H1 (cell line): ENCODE measurements around the gene TRABD2A. TPM values are rescaled to one million over a fixed set of nuclear protein-coding genes. Genes with fewer than 3 reads are reported as not detected.

Experiments used
- CTCF ChIA-PET: fragments of 300-600 bp; sonication (Branson Sonifier 250); formaldehyde crosslinking; loops from one replicate; lab custom pipeline; 2021; ENCODE audit not compliant: partially characterized antibody; lab: Charles Lee
- POLR2A ChIA-PET: fragments of 300-600 bp; sonication (Branson Sonifier 250); formaldehyde crosslinking; loops from one replicate; lab custom pipeline; 2021; ENCODE audit warnings: inconsistent platforms; ENCODE audit not compliant: partially characterized antibody; lab: Charles Lee
- DNase-seq, 2 experiments: peaks; one replicate each; pipeline versions ENCODE4 v3.0.0 to v3.0.0-alpha.2; 2010 to 2022; ENCODE audit warnings: low spot score in 2 of 2, low read depth in 1 of 2, mixed read lengths in 1 of 2
- FAIRE-seq: peaks from 2 replicates; lab custom pipeline; 2011; peaks lifted over from hg19 to GRCh38; lab: Jason Lieb, UNC
- H2AFZ ChIP-seq: 2 replicates; pipeline ENCODE4 v1.8.1; 2012; ENCODE audit warnings: low read length, inconsistent platforms
- H2AK5ac ChIP-seq: 2 replicates; pipeline ENCODE4 v1.6.1; 2013; ENCODE audit warnings: low read depth, low read length
- H2BK120ac ChIP-seq: replicated peaks from 2 replicates; pipeline ENCODE3; 2013; ENCODE audit warnings: low read depth, low read length, inconsistent platforms
- H2BK12ac ChIP-seq: 2 replicates; pipeline ENCODE4 v1.6.1; 2013; ENCODE audit warnings: low read depth, low read length
- H2BK15ac ChIP-seq: 2 replicates; pipeline ENCODE4 v1.6.1; 2013; ENCODE audit warnings: low read length
- H2BK20ac ChIP-seq: 2 replicates; pipeline ENCODE4 v1.6.1; 2013; ENCODE audit warnings: low read length
- H2BK5ac ChIP-seq: 2 replicates; pipeline ENCODE4 v1.6.1; 2013; ENCODE audit warnings: low read depth, low read length
- H3K14ac ChIP-seq: 2 replicates; pipeline ENCODE4 v1.6.1; 2013; ENCODE audit warnings: inconsistent platforms; ENCODE audit not compliant: insufficient read length
- H3K18ac ChIP-seq: 2 replicates; pipeline ENCODE4 v1.6.1; 2013; ENCODE audit warnings: low read length; ENCODE audit errors: extremely low read depth
- H3K23ac ChIP-seq: 2 replicates; pipeline ENCODE4 v1.6.1; 2013; ENCODE audit warnings: inconsistent platforms; ENCODE audit not compliant: insufficient read length
- H3K23me2 ChIP-seq: 2 replicates; pipeline ENCODE4 v1.6.1; 2013; ENCODE audit warnings: low read depth, low read length
- H3K27ac ChIP-seq: 2 replicates; pipeline ENCODE4 v1.6.1; 2011; ENCODE audit warnings: low read depth, low read length, inconsistent platforms
- H3K27me3 ChIP-seq, 4 experiments: replicated peaks in 1 of 4; 1 replicate in 1 of 4; 2 replicates in 3 of 4; pipeline versions ENCODE4 v1.6.1 to v1.8.1; 2011 to 2013; ENCODE audit warnings: low read length in 3 of 4, mild to moderate bottlenecking in 3 of 4, inconsistent platforms in 2 of 4, mixed read lengths in 2 of 4, moderate library complexity in 1 of 4; ENCODE audit not compliant: control insufficient read depth in 3 of 4, insufficient read depth in 3 of 4; ENCODE audit errors: extremely low read depth in 1 of 4
- H3K36me3 ChIP-seq, 4 experiments: 2 replicates each; pipeline versions ENCODE4 v1.6.1 to v1.8.1; 2011 to 2013; ENCODE audit warnings: mild to moderate bottlenecking in 4 of 4, low read length in 3 of 4, moderate library complexity in 2 of 4, control low read depth in 1 of 4, inconsistent platforms in 1 of 4; ENCODE audit not compliant: insufficient read depth in 4 of 4, control insufficient read depth in 2 of 4
- H3K4ac ChIP-seq: replicated peaks from 2 replicates; pipeline ENCODE3; 2013; ENCODE audit warnings: low read length, low read depth, mixed read lengths, inconsistent platforms; ENCODE audit not compliant: insufficient read length
- H3K4me1 ChIP-seq, 4 experiments: replicated peaks in 1 of 4; 1 replicate in 1 of 4; 2 replicates in 3 of 4; pipeline versions ENCODE4 v1.6.1 to v1.8.1; 2011 to 2013; ENCODE audit warnings: low read length in 3 of 4, inconsistent platforms in 2 of 4, mixed read lengths in 1 of 4; ENCODE audit not compliant: insufficient read depth in 4 of 4, control insufficient read depth in 3 of 4
- H3K4me2 ChIP-seq, 2 experiments: 2 replicates each; pipeline versions ENCODE4 v1.6.1 to v1.8.1; 2011 to 2013; ENCODE audit warnings: low read depth in 2 of 2, low read length in 2 of 2, control low read depth in 1 of 2, inconsistent platforms in 1 of 2, mild to moderate bottlenecking in 1 of 2; ENCODE audit not compliant: insufficient read depth in 1 of 2
- H3K4me3 ChIP-seq, 4 experiments: fragments of 200-600, 300-600 bp in 1 of 4; sonication (generic), shearing (Covaris generic), sonication (Bioruptor Twin) in 1 of 4; 2 replicates each; pipeline versions ENCODE4 v1.5.1 to v1.8.1; 2011 to 2016; ENCODE audit warnings: low read length in 4 of 4, low read depth in 3 of 4, control low read depth in 2 of 4, inconsistent platforms in 2 of 4, mild to moderate bottlenecking in 2 of 4, mixed read lengths in 1 of 4, moderate library complexity in 1 of 4; ENCODE audit not compliant: insufficient read depth in 2 of 4; ENCODE audit errors: extremely low read depth in 1 of 4
- H3K56ac ChIP-seq: replicated peaks from 2 replicates; pipeline ENCODE3; 2013; ENCODE audit warnings: low read depth, mild to moderate bottlenecking, mixed read lengths, low read length, inconsistent platforms; ENCODE audit not compliant: insufficient read length
- H3K79me1 ChIP-seq: 2 replicates; pipeline ENCODE4 v1.6.1; 2013; ENCODE audit warnings: low read depth, low read length, control low read depth
- H3K79me2 ChIP-seq, 2 experiments: 2 replicates each; pipeline versions ENCODE4 v1.6.1 to v1.8.1; 2012 to 2013; ENCODE audit warnings: low read length in 2 of 2, mild to moderate bottlenecking in 2 of 2, inconsistent platforms in 1 of 2; ENCODE audit not compliant: insufficient read depth in 2 of 2, control insufficient read depth in 1 of 2
- H3K9ac ChIP-seq, 4 experiments: replicated peaks in 1 of 4; 1 replicate in 1 of 4; 2 replicates in 3 of 4; pipeline versions ENCODE4 v1.6.1 to v1.8.1; 2011 to 2013; ENCODE audit warnings: low read depth in 3 of 4, low read length in 3 of 4, control low read depth in 2 of 4, mild to moderate bottlenecking in 2 of 4, moderate library complexity in 2 of 4, inconsistent platforms in 1 of 4; ENCODE audit errors: extremely low read depth in 1 of 4
- H3K9me3 ChIP-seq, 2 experiments: 2 replicates each; pipeline versions ENCODE4 v1.6.1 to v1.8.1; 2012 to 2013; ENCODE audit warnings: mild to moderate bottlenecking in 2 of 2, moderate library complexity in 2 of 2, control low read depth in 1 of 2, inconsistent platforms in 1 of 2, low read depth in 1 of 2, low read length in 1 of 2, mixed read lengths in 1 of 2; ENCODE audit not compliant: insufficient read depth in 2 of 2
- H4K20me1 ChIP-seq, 2 experiments: replicated peaks in 1 of 2; 2 replicates each; pipeline versions ENCODE3 to v1.8.1; 2011 to 2013; ENCODE audit warnings: inconsistent platforms in 2 of 2, low read length in 2 of 2, mild to moderate bottlenecking in 1 of 2; ENCODE audit not compliant: insufficient read depth in 2 of 2, control insufficient read depth in 1 of 2
- H4K5ac ChIP-seq: 2 replicates; pipeline ENCODE4 v1.6.1; 2013; ENCODE audit warnings: low read length, low read depth, mixed read lengths, inconsistent platforms; ENCODE audit not compliant: insufficient read length
- H4K8ac ChIP-seq: 2 replicates; pipeline ENCODE4 v1.8.0; 2013; ENCODE audit warnings: mild to moderate bottlenecking, moderate library complexity, low read length, inconsistent platforms; ENCODE audit not compliant: insufficient read depth; ENCODE audit errors: extremely low read depth
- H4K91ac ChIP-seq: replicated peaks from 2 replicates; pipeline ENCODE3; 2013; ENCODE audit warnings: low read length, mixed read lengths, inconsistent platforms; ENCODE audit not compliant: insufficient read length
- BCL11A ChIP-seq, 2 experiments: IDR thresholded peaks; one replicate each; pipeline ENCODE4 v1.6.1; 2011; ENCODE audit warnings: low read depth in 2 of 2, low read length in 2 of 2, mild to moderate bottlenecking in 2 of 2
- CBX8 ChIP-seq: fragments of 300-800, 300-1000 bp; sonication (generic); IDR thresholded peaks from 2 replicates; pipeline ENCODE4 v1.7.1; 2016; ENCODE audit warnings: low read depth, low read length, borderline replicate concordance
- CTBP2 ChIP-seq: IDR thresholded peaks from 2 replicates; pipeline ENCODE4 v1.7.0; 2011; ENCODE audit warnings: borderline replicate concordance, mild to moderate bottlenecking, moderate library complexity, mixed read lengths, low read length; ENCODE audit not compliant: insufficient read depth, insufficient read length
- EGR1 ChIP-seq: IDR thresholded peaks from 2 replicates; pipeline ENCODE4 v1.6.1; 2011; ENCODE audit warnings: low read depth, low read length, borderline replicate concordance
- KDM1A ChIP-seq: fragments of 200-600, 300-600 bp; sonication (generic); IDR thresholded peaks from 2 replicates; pipeline ENCODE4 v1.7.1; 2016; ENCODE audit warnings: mild to moderate bottlenecking, low read length, borderline replicate concordance
- KDM4A ChIP-seq: IDR thresholded peaks from one replicate; pipeline ENCODE4 v1.7.1; 2012; ENCODE audit warnings: low read depth, mild to moderate bottlenecking, moderate library complexity, low read length, inconsistent platforms; ENCODE audit not compliant: severe bottlenecking
- POLR2AphosphoS5 ChIP-seq: IDR thresholded peaks from 2 replicates; pipeline ENCODE4 v1.6.1; 2011; ENCODE audit warnings: low read depth, low read length
- RFX5 ChIP-seq: IDR thresholded peaks from 2 replicates; pipeline ENCODE4 v1.6.1; 2011; ENCODE audit warnings: low read depth, low read length, improper control_type of control experiment, borderline replicate concordance
- SP2 ChIP-seq: IDR thresholded peaks from 2 replicates; pipeline ENCODE4 v1.6.1; 2012; ENCODE audit warnings: mild to moderate bottlenecking, low read length, inconsistent platforms
- SP4 ChIP-seq: IDR thresholded peaks from 2 replicates; pipeline ENCODE4 v1.6.1; 2012; ENCODE audit warnings: low read length, inconsistent platforms
- TAF7 ChIP-seq: optimal IDR thresholded peaks from 2 replicates; pipeline ENCODE3; 2011; ENCODE audit warnings: low read depth, mild to moderate bottlenecking, inconsistent platforms, low read length, moderate library complexity, borderline replicate concordance
- WGBS, 2 experiments: shearing (Covaris generic) in 1 of 2; methylation state at CpG; one replicate each; pipeline versions ENCODE4 v1.1.6 to v1.1.7; 2013 to 2015; ENCODE audit warnings: low lambda C conversion rate in 2 of 2, mixed read lengths in 2 of 2, inconsistent platforms in 1 of 2, low coverage in 1 of 2, missing lambda C conversion rate in 1 of 2; ENCODE audit not compliant: insufficient replicate concordance in 2 of 2, insufficient coverage in 1 of 2, insufficient read length in 1 of 2; ENCODE audit errors: extremely low coverage in 1 of 2, missing lambda C conversion rate in 1 of 2; 5-methylcytosine and 5-hydroxymethylcytosine counted together
- polyA plus RNA-seq, 7 experiments: library from polyadenylated mRNA; depleted of rRNA in 3 of 7; stranded (reverse) in 5 of 7; unstranded in 2 of 7; fragments of >200 nt in 5 of 7; fragments of 200-250 nt in 2 of 7; gene quantifications; 1 replicate in 5 of 7; 2 replicates in 1 of 7; 4 replicates in 1 of 7; pipeline versions ENCODE4 v1.2.1 to v1.2.3, GENCODE V29; 2011 to 2013; ENCODE audit warnings: missing spikeins in 2 of 7, mixed read lengths in 2 of 7
- total RNA-seq: library from RNA; stranded (reverse); fragmentation: NEBNext Ultra II Directional; extraction: Animal tissue kit (Norgen Biotek cat#: 25700); gene quantifications from 2 replicates; pipeline ENCODE4 v1.2.1, GENCODE V29; 2021
- TF ChIP-seq, protein P1 (sequence below): IDR thresholded peaks from 2 replicates; pipeline ENCODE4 v1.6.1; 2011; ENCODE audit warnings: low read depth, mild to moderate bottlenecking, low read length; ENCODE audit not compliant: insufficient read depth
- TF ChIP-seq, protein P2 (sequence below): IDR thresholded peaks from 2 replicates; pipeline ENCODE4 v1.6.1; 2011; ENCODE audit warnings: low read length, improper control_type of control experiment

Gene TRABD2A
- total and polyA plus RNA-seq, 2 of the 8 experiments (the other 6 are each of a cell fraction or from before 2014, with no cell fraction given): 17.3 to 18.6 TPM

- Histone ChIP-seq H2AFZ (no peak overlapping the region), H3K4me3 (no peak overlapping the region), H3K9me3 (no peaks in the 10 kb centered on the region), H3K27me3 (peaks cover 12 to 42% (median 39%) of the 10 kb centered on the region in 4 experiments), H4K5ac (no peak overlapping the region), H3K4me1 (peaks cover 0 to 3% (median under 1%) of the 10 kb centered on the region in 4 experiments; a peak in 3 of 7 replicates), H2AK5ac (no peak overlapping the region), H4K8ac (no peak overlapping the region), H3K23ac (no peak overlapping the region), H3K18ac (no peak overlapping the region), H3K9ac (no peak overlapping the region), H4K20me1 (peaks cover 0 to 5% of the 10 kb centered on the region in 2 experiments), H4K91ac (no peak overlapping the region), H2BK120ac (no peak overlapping the region), H3K23me2 (peaks cover 18% of the 10 kb centered on the region), H3K14ac (no peak overlapping the region), H3K4ac (no peak overlapping the region), H2BK15ac (no peak overlapping the region), H2BK5ac (no peak overlapping the region), H3K27ac (no peak overlapping the region), H3K56ac (no peak overlapping the region), H2BK12ac (no peak overlapping the region), H3K4me2 (peak overlapping the region in 1 of 2 experiments; percentile 93; a peak in 2 of 4 replicates), H2BK20ac (no peak overlapping the region), H3K79me2 (no peaks in the 10 kb centered on the region), H3K36me3 (no peaks in the 10 kb centered on the region), H3K79me1 (no peaks in the 10 kb centered on the region)
- CTCF ChIA-PET: interaction anchor here (0.6 to 8.1 kb wide), 19 partner anchors 10 to 563 kb away, joined by 3 to 38 read pairs (median 3); no protein-coding TSS in a partner anchor
- DNase-seq: no peak
- 34% methylated on average over 3 of the region's 3 CpGs; no CpG with 5 or more reads in 1 of the 2 experiments for WGBS, 2 experiments
- POLR2A ChIA-PET: interaction anchor here (0.6 to 1.5 kb wide), 4 partner anchors 12 to 152 kb away, joined by 3 read pairs; no protein-coding TSS in a partner anchor
- FAIRE-seq: no peak
- no peak for TF ChIP-seq POLR2AphosphoS5
- no peak for TF ChIP-seq KDM1A
- TF ChIP-seq RFX5: no peak
- TF ChIP-seq SP2: no peak
- no peak for TF ChIP-seq BCL11A (IDR thresholded peaks at IDR 0.05; ENCODE audit: low read depth in 2 of 2, low read length in 2 of 2)
- TF ChIP-seq TAF7: no peak
- TF ChIP-seq, protein P1, sequence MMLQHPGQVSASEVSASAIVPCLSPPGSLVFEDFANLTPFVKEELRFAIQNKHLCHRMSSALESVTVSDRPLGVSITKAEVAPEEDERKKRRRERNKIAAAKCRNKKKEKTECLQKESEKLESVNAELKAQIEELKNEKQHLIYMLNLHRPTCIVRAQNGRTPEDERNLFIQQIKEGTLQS: no peak
- TF ChIP-seq, protein P2, sequence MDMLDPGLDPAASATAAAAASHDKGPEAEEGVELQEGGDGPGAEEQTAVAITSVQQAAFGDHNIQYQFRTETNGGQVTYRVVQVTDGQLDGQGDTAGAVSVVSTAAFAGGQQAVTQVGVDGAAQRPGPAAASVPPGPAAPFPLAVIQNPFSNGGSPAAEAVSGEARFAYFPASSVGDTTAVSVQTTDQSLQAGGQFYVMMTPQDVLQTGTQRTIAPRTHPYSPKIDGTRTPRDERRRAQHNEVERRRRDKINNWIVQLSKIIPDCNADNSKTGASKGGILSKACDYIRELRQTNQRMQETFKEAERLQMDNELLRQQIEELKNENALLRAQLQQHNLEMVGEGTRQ: no peak
- TF ChIP-seq CBX8: no peak
- no peak for TF ChIP-seq SP4
- no peak for TF ChIP-seq KDM4A
- no peak for TF ChIP-seq CTBP2
- no peak for TF ChIP-seq EGR1
Observed at GRCh38 chr2:84882414-84882738, 1.5 kb upstream of the TRABD2A start.
